Cardiac muscle cell (in vitro differentiated cells and primary cell): ENCODE data around the gene B4GALNT3. TPM values are rescaled to one million over a fixed set of nuclear protein-coding genes. Genes with fewer than 3 reads are reported as not detected.
A peak's percentile ranks its signal among the peaks of the same experiment; 100 is the strongest.

Experiments used
- DNase-seq, 2 donors: peaks; one replicate each; pipeline versions ENCODE4 v3.0.0 to v3.0.0-alpha.2; 2010 to 2017; ENCODE audit warnings: low read depth in 1 of 2, low spot score in 1 of 2
- H3K27ac ChIP-seq: fragments of 200-600 bp; sonication (generic); 2 replicates; pipeline ENCODE4 v1.5.1; 2016
- H3K27me3 ChIP-seq: fragments of 200-600 bp; sonication (generic); 2 replicates; pipeline ENCODE4 v1.6.0; 2016; ENCODE audit warnings: control low read depth
- H3K36me3 ChIP-seq: fragments of 200-600 bp; sonication (generic); 2 replicates; pipeline ENCODE4 v1.5.1; 2016; ENCODE audit warnings: control low read depth
- H3K4me1 ChIP-seq: fragments of 200-600 bp; sonication (generic); 2 replicates; pipeline ENCODE4 v1.8.1; 2017; ENCODE audit warnings: low read depth, mild to moderate bottlenecking, mixed run types
- H3K4me3 ChIP-seq: fragments of 200-600 bp; sonication (generic); 2 replicates; pipeline ENCODE4 v1.5.1; 2016; ENCODE audit warnings: mild to moderate bottlenecking
- H3K9me3 ChIP-seq: fragments of 200-600 bp; sonication (generic); 2 replicates; pipeline ENCODE4 v1.5.1; 2017; ENCODE audit warnings: low read depth, mild to moderate bottlenecking, control low read depth
- CTCF ChIP-seq: IDR thresholded peaks from 2 replicates; pipeline ENCODE4 v1.5.1; 2012; ENCODE audit warnings: low read depth, mild to moderate bottlenecking, low read length
- polyA plus RNA-seq: library from polyadenylated mRNA; unstranded; fragments of >200 nt; fragmentation: Nextera tagmentation; extraction: Ambion mirVana; gene quantifications from 2 replicates; pipeline ENCODE4 v1.2.1, GENCODE V29; 2016
- total RNA-seq: library from RNA; depleted of rRNA; stranded (reverse); fragments of >200 nt; gene quantifications from 2 replicates; pipeline ENCODE4 v1.2.3, GENCODE V29; 2016

B4GALNT3 gene
- total and polyA plus RNA-seq, 2 experiments from 2014 or later, result 23.7 to 38.6 TPM

- H3K27me3 ChIP-seq, result no peaks in the 10 kb centered on the region
- no peak for TF ChIP-seq CTCF
These were observed 49.8 kb downstream of the B4GALNT3 start for GRCh38 chr12:509500-509899.

GRCh38 chr12:510071-510825, 50.5 kb downstream of the B4GALNT3 start:
- TF ChIP-seq CTCF, result no peak
- no peak for DNase-seq
- Histone ChIP-seq H3K36me3 (no peaks in the 10 kb centered on the region), H3K27ac (peak overlapping the region; percentile 42), H3K4me3 (no peak overlapping the region), H3K9me3 (no peaks in the 10 kb centered on the region), H3K4me1 (peaks cover 26% of the 10 kb centered on the region), H3K27me3 (no peaks in the 10 kb centered on the region)

More at GRCh38 chr12:509500-509899, 49.8 kb downstream of the B4GALNT3 start:
- Histone ChIP-seq H3K4me3 (no peak overlapping the region), H3K36me3 (no peaks in the 10 kb centered on the region), H3K9me3 (no peaks in the 10 kb centered on the region), H3K27ac (peak overlapping the region; percentile 42), H3K4me1 (peaks cover 27% of the 10 kb centered on the region)
- peak; percentile 33 to 62 for DNase-seq

GRCh38 chr12:512933-513332, 53.2 kb downstream of the B4GALNT3 start:
- Histone ChIP-seq H3K27ac (no peak overlapping the region), H3K4me1 (peaks cover 20% of the 10 kb centered on the region), H3K9me3 (no peaks in the 10 kb centered on the region), H3K4me3 (no peak overlapping the region), H3K27me3 (no peaks in the 10 kb centered on the region), H3K36me3 (no peaks in the 10 kb centered on the region)
- no peak for DNase-seq
- no peak for TF ChIP-seq CTCF

- no peak for DNase-seq
- H3K27me3 ChIP-seq, result no peaks in the 10 kb centered on the region
- H3K36me3 ChIP-seq, result no peaks in the 10 kb centered on the region
- TF ChIP-seq CTCF, result no peak
- peaks cover 19% of the 10 kb centered on the region for H3K4me1 ChIP-seq
- no peak overlapping the region for H3K4me3 ChIP-seq
- H3K27ac ChIP-seq, result no peak overlapping the region
- no peaks in the 10 kb centered on the region for H3K9me3 ChIP-seq
These were observed 53.7 kb downstream of the B4GALNT3 start for GRCh38 chr12:513446-513845.

GRCh38 chr12:517538-517937, 57.8 kb downstream of the B4GALNT3 start:
- Histone ChIP-seq H3K9me3 (no peaks in the 10 kb centered on the region), H3K27me3 (no peaks in the 10 kb centered on the region), H3K4me1 (no peaks in the 10 kb centered on the region), H3K36me3 (no peaks in the 10 kb centered on the region), H3K4me3 (no peak overlapping the region), H3K27ac (no peak overlapping the region)
- TF ChIP-seq CTCF, result no peak
- no peak for DNase-seq
